Osteoblast (primary cell): ENCODE data around the gene EIF4E2. TPM values are rescaled to one million over a fixed set of nuclear protein-coding genes. Genes with fewer than 3 reads are reported as not detected.

Experiments
- DNase-seq: peaks from one replicate; pipeline ENCODE4 v3.0.0; 2011; ENCODE audit warnings: low spot score, mixed read lengths; ENCODE audit not compliant: insufficient read length; ENCODE audit errors: missing footprints
- H2AFZ ChIP-seq: 2 replicates; pipeline ENCODE4 v1.6.0; 2011; ENCODE audit warnings: mild to moderate bottlenecking, low read length
- H3K27ac ChIP-seq: 2 replicates; pipeline ENCODE4 v1.5.1; 2011; ENCODE audit warnings: mild to moderate bottlenecking, low read depth, low read length, moderate library complexity
- H3K27me3 ChIP-seq: 2 replicates; pipeline ENCODE4 v1.6.0; 2012; ENCODE audit warnings: mild to moderate bottlenecking, control low read depth, inconsistent platforms, low read length, moderate library complexity; ENCODE audit not compliant: insufficient read depth
- H3K36me3 ChIP-seq: 2 replicates; pipeline ENCODE4 v1.5.1; 2011; ENCODE audit warnings: mild to moderate bottlenecking, low read length, control low read depth, moderate library complexity; ENCODE audit not compliant: insufficient read depth
- H3K4me1 ChIP-seq: 2 replicates; pipeline ENCODE4 v1.5.1; 2011; ENCODE audit warnings: mild to moderate bottlenecking, low read length, control low read depth, moderate library complexity; ENCODE audit not compliant: insufficient read depth
- H3K4me2 ChIP-seq: 2 replicates; pipeline ENCODE4 v1.6.0; 2011; ENCODE audit warnings: mild to moderate bottlenecking, low read length; ENCODE audit not compliant: insufficient read depth
- H3K4me3 ChIP-seq: fragments of 200-600 bp; sonication (generic); 3 replicates; pipeline ENCODE4 v1.5.1; 2012; ENCODE audit warnings: mild to moderate bottlenecking, low read length, inconsistent platforms; ENCODE audit not compliant: insufficient read depth
- H3K79me2 ChIP-seq: 2 replicates; pipeline ENCODE4 v1.6.0; 2012; ENCODE audit warnings: mild to moderate bottlenecking, low read length, control low read depth, inconsistent platforms; ENCODE audit not compliant: insufficient read depth
- H3K9me3 ChIP-seq: 2 replicates; pipeline ENCODE4 v1.5.1; 2011; ENCODE audit warnings: low read depth, low read length, control low read depth
- H4K20me1 ChIP-seq: 2 replicates; pipeline ENCODE4 v1.6.0; 2012; ENCODE audit warnings: mild to moderate bottlenecking, low read length, control low read depth; ENCODE audit not compliant: insufficient read depth
- total RNA-seq: library from RNA; depleted of rRNA; stranded (reverse); fragments of >200 nt; gene quantifications from 2 replicates; pipeline ENCODE4 v1.2.3, GENCODE V29; 2012
- TF ChIP-seq, protein P1 (sequence below): IDR thresholded peaks from 2 replicates; pipeline ENCODE4 v1.5.1; 2011; ENCODE audit warnings: mild to moderate bottlenecking, low read depth, low read length, moderate library complexity; ENCODE audit errors: extremely low read depth

EIF4E2 gene
- total RNA-seq, 1 donor, result 70.6 TPM

DNA sequence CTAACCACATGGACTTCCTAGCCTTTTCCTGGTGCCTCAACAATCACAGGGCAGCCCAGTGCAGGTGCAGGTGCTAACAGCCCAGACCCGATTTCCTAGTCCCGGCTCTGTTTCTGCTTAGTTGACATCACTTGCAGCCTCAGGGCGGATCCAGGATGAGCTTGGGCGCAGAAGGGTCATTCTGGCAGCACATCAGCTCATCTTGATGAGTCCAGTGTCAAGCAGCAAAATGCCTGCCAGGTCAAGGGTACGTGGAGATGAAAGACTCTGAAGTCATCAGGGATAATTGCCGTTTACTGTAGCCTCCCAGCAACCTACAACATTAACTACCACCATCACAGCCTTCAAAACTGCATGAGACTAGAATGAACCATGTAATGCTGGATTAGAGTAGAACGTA, 43.5 kb downstream of the EIF4E2 start:
- Histone ChIP-seq H3K27ac (no peak overlapping the region), H2AFZ (no peak overlapping the region), H4K20me1 (no peaks in the 10 kb centered on the region), H3K27me3 (no peaks in the 10 kb centered on the region), H3K79me2 (no peaks in the 10 kb centered on the region), H3K36me3 (no peaks in the 10 kb centered on the region), H3K4me3 (no peak overlapping the region), H3K4me1 (peaks cover 14% of the 10 kb centered on the region), H3K4me2 (no peak overlapping the region), H3K9me3 (no peaks in the 10 kb centered on the region)
- peak; percentile 37 for DNase-seq
- TF ChIP-seq, protein P1, sequence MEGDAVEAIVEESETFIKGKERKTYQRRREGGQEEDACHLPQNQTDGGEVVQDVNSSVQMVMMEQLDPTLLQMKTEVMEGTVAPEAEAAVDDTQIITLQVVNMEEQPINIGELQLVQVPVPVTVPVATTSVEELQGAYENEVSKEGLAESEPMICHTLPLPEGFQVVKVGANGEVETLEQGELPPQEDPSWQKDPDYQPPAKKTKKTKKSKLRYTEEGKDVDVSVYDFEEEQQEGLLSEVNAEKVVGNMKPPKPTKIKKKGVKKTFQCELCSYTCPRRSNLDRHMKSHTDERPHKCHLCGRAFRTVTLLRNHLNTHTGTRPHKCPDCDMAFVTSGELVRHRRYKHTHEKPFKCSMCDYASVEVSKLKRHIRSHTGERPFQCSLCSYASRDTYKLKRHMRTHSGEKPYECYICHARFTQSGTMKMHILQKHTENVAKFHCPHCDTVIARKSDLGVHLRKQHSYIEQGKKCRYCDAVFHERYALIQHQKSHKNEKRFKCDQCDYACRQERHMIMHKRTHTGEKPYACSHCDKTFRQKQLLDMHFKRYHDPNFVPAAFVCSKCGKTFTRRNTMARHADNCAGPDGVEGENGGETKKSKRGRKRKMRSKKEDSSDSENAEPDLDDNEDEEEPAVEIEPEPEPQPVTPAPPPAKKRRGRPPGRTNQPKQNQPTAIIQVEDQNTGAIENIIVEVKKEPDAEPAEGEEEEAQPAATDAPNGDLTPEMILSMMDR, result no peak

DNA sequence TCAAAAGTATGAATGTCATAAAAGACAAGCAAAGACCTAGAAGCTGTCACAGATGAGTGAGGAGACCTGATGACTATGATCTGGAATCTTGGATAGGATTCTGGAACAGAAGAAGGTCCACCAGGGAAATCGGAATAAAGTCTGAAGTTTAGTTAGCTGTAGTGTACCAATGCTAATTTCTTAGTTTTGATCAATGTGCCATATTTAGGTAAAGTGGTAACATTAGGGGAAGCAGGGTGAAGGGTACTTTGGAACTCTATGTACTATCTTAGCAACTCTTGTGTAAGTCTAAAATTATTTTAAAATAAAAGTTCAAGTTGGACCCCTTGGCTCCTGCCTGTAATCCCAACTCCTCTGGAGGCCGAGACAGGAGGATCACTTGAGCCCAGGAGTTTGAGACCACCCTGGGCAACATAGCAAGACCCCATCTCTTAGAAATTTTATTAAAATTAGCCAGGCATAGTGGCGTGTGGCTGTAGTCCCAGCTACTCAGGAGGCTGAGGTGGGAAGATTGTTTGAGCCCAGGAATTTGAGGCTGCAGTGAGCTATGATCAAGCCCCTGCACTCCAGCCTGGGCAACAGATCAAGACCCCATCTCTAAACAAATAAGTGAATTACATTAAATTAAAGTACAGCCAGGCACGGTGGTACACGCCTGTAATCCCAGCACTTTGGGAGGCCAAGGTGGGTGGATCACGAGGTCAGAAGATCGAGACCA, 47.0 kb downstream of the EIF4E2 start:
- no peak for DNase-seq
- no peak overlapping the region for H2AFZ ChIP-seq
- TF ChIP-seq, protein P1, result no peak
- no peaks in the 10 kb centered on the region for H3K9me3 ChIP-seq
- no peak overlapping the region for H3K27ac ChIP-seq
- peaks cover 10% of the 10 kb centered on the region for H3K4me1 ChIP-seq
- no peaks in the 10 kb centered on the region for H3K27me3 ChIP-seq
- H3K4me3 ChIP-seq, result no peak overlapping the region
- H3K4me2 ChIP-seq, result no peak overlapping the region
- H3K36me3 ChIP-seq, result no peaks in the 10 kb centered on the region
- no peaks in the 10 kb centered on the region for H4K20me1 ChIP-seq
- H3K79me2 ChIP-seq, result no peaks in the 10 kb centered on the region

DNA sequence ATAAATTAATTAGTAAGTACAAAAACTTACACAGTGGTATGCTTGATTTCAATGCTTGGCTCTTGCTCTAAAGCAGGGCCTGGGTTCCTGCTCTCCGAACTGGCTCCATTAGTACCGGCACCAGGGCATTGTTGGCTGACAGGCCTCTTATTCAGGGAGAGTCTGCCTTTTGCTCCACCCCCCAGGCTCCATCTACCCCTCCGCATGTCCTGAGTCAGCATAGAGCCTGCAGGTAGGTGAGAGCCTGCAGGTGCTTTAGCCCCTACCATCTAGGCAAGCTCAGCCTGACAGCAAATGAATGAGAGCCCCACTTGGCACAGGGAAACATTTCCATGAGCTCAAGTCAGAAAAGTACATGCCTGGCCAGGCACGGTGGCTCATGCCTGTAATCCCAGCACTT, 47.8 kb downstream of the EIF4E2 start:
- H3K27me3 ChIP-seq, result no peaks in the 10 kb centered on the region
- TF ChIP-seq, protein P1, result no peak
- H3K4me3 ChIP-seq, result no peak overlapping the region
- no peaks in the 10 kb centered on the region for H4K20me1 ChIP-seq
- H3K4me2 ChIP-seq, result no peak overlapping the region
- no peak overlapping the region for H2AFZ ChIP-seq
- no peak for DNase-seq
- no peak overlapping the region for H3K27ac ChIP-seq
- H3K9me3 ChIP-seq, result no peaks in the 10 kb centered on the region
- H3K4me1 ChIP-seq, result peaks cover 2% of the 10 kb centered on the region
- H3K79me2 ChIP-seq, result no peaks in the 10 kb centered on the region
- no peaks in the 10 kb centered on the region for H3K36me3 ChIP-seq

DNA sequence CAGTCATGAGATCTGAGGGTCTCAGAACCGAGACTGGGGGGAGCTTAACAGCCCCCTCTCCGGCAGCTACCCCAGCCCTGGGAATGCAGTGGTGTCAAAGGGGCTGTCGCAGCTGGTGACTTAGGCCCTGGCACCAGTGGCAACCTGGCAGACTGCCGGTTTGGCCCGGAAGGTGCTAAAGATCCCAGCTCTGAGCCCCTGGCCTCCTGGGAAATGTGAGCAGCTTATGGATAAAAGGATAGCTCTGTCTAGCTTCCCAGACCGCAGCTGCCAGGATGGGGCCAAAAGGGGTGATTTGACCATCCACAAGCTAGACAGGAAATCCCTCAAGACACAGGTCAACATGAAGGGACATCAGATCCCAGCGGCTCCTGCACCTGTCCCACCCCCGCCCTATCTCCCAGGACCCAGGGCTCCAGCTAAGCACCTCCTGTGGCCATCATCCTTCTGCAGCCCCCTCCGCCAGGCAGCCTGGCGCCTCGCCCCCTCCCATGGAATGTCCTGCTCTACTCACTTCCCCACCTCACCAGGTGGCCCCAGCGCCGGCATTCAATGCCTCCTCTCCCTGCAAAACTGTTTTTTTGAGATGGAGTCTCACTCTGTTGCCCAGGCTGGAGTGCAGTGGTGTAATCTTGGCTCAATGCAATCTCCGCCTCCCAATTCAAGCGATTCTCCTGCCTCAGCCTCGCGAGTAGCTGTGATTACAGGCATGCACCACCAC, 49.7 kb downstream of the EIF4E2 start:
- Histone ChIP-seq H2AFZ (no peak overlapping the region), H3K9me3 (no peaks in the 10 kb centered on the region), H3K4me1 (no peaks in the 10 kb centered on the region), H3K27me3 (peaks cover 9% of the 10 kb centered on the region), H3K27ac (no peak overlapping the region), H3K79me2 (no peaks in the 10 kb centered on the region), H3K36me3 (no peaks in the 10 kb centered on the region), H3K4me2 (no peak overlapping the region), H4K20me1 (no peaks in the 10 kb centered on the region), H3K4me3 (no peak overlapping the region)
- TF ChIP-seq, protein P1, result no peak
- DNase-seq, result no peak
